Keratinocyte (primary cell): ENCODE data around the gene PPFIA1. TPM values are rescaled to one million over a fixed set of nuclear protein-coding genes. Genes with fewer than 3 reads are reported as not detected.
"Not testable (repeated sequence)": the region's sequence is repeated elsewhere in the genome, so short reads cannot be mapped to it uniquely, and the experiment has no call there.

ENCODE experiments used
- DNase-seq: peaks from one replicate; pipeline ENCODE4 v3.0.0-alpha.2; 2011; ENCODE audit warnings: low read depth, missing footprints, low spot score
- FAIRE-seq: peaks from 2 replicates; lab custom pipeline; 2011; peaks lifted over from hg19 to GRCh38; lab: Jason Lieb, UNC
- H2AFZ ChIP-seq: 2 replicates; pipeline ENCODE4 v1.6.0; 2012; ENCODE audit warnings: low read length, control low read depth, inconsistent platforms; ENCODE audit not compliant: control insufficient read depth
- H3K27ac ChIP-seq: 2 replicates; pipeline ENCODE4 v1.5.1; 2011; ENCODE audit warnings: low read length; ENCODE audit not compliant: control insufficient read depth, insufficient read depth
- H3K27me3 ChIP-seq: 3 replicates; pipeline ENCODE4 v1.6.0; 2011; ENCODE audit warnings: low read length; ENCODE audit not compliant: control insufficient read depth, insufficient read depth; ENCODE audit errors: extremely low read depth
- H3K36me3 ChIP-seq, 2 experiments: 2 replicates in 1 of 2; 3 replicates in 1 of 2; pipeline ENCODE4 v1.5.1; 2011; ENCODE audit warnings: low read length in 2 of 2, mild to moderate bottlenecking in 1 of 2; ENCODE audit not compliant: control insufficient read depth in 2 of 2, insufficient read depth in 2 of 2; ENCODE audit errors: extremely low read depth in 1 of 2
- H3K4me1 ChIP-seq: 3 replicates; pipeline ENCODE4 v1.5.1; 2011; ENCODE audit warnings: low read length; ENCODE audit not compliant: control insufficient read depth, insufficient read depth; ENCODE audit errors: extremely low read depth
- H3K4me2 ChIP-seq: 3 replicates; pipeline ENCODE4 v1.6.0; 2011; ENCODE audit warnings: low read depth, low read length; ENCODE audit not compliant: control insufficient read depth, insufficient read depth; ENCODE audit errors: extremely low read depth
- H3K4me3 ChIP-seq, 3 experiments: fragments of 200-600 bp in 1 of 3; sonication (generic) in 1 of 3; 2 replicates in 2 of 3; 3 replicates in 1 of 3; pipeline ENCODE4 v1.5.1; 2011 to 2016; ENCODE audit warnings: low read length in 3 of 3, mild to moderate bottlenecking in 3 of 3, control low read depth in 2 of 3, inconsistent platforms in 1 of 3, low read depth in 1 of 3, mixed read lengths in 1 of 3, mixed run types in 1 of 3, moderate library complexity in 1 of 3; ENCODE audit not compliant: control insufficient read depth in 2 of 3, insufficient read depth in 2 of 3; ENCODE audit errors: extremely low read depth in 1 of 3
- H3K79me2 ChIP-seq: 2 replicates; pipeline ENCODE4 v1.6.0; 2012; ENCODE audit warnings: low read length; ENCODE audit not compliant: control insufficient read depth, insufficient read depth
- H3K9ac ChIP-seq: 3 replicates; pipeline ENCODE4 v1.6.0; 2011; ENCODE audit warnings: low read length; ENCODE audit not compliant: control insufficient read depth, insufficient read depth; ENCODE audit errors: extremely low read depth
- H3K9me1 ChIP-seq: 3 replicates; pipeline ENCODE4 v1.6.0; 2011; ENCODE audit warnings: low read length; ENCODE audit not compliant: control insufficient read depth, insufficient read depth; ENCODE audit errors: extremely low read depth
- H3K9me3 ChIP-seq: 2 replicates; pipeline ENCODE4 v1.5.1; 2012; ENCODE audit warnings: low read depth, low read length; ENCODE audit not compliant: control insufficient read depth
- H4K20me1 ChIP-seq: 3 replicates; pipeline ENCODE4 v1.6.0; 2011; ENCODE audit warnings: low read length; ENCODE audit not compliant: control insufficient read depth, insufficient read depth; ENCODE audit errors: extremely low read depth
- CTCF ChIP-seq, 3 experiments: IDR thresholded peaks in 1 of 3; conservative IDR thresholded peaks in 1 of 3; optimal IDR thresholded peaks in 1 of 3; 2 replicates in 2 of 3; 3 replicates in 1 of 3; pipeline versions ENCODE3 to v1.5.1; 2011; ENCODE audit warnings: low read length in 3 of 3, mild to moderate bottlenecking in 3 of 3, moderate library complexity in 2 of 3, control low read depth in 1 of 3, inconsistent platforms in 1 of 3; ENCODE audit not compliant: insufficient read depth in 2 of 3; ENCODE audit errors: extremely low read depth in 1 of 3
- EZH2 ChIP-seq: IDR thresholded peaks from one replicate; pipeline ENCODE4 v1.6.1; 2012; ENCODE audit warnings: inconsistent platforms, mild to moderate bottlenecking, low read length, moderate library complexity
- dilution Hi-C: fragments of 300-500 bp; cut with MboI; formaldehyde crosslinking; loops from one replicate; pipeline ENCODE4 v1.7.0; 2020; ENCODE audit warnings: low sequenced_read_pairs; ENCODE audit not compliant: extremely low pct_ligation_motif_present
- polyA plus RNA-seq, 5 experiments: library from polyadenylated mRNA; depleted of rRNA in 3 of 5; stranded (reverse) in 3 of 5; stranded (forward) in 1 of 5; unstranded in 1 of 5; fragments of >200 nt; gene quantifications; 1 replicate in 1 of 5; 2 replicates in 3 of 5; 3 replicates in 1 of 5; pipeline versions ENCODE4 v1.2.1 to v1.2.3, GENCODE V29; 2011 to 2012; ENCODE audit warnings: missing spikeins in 2 of 5, low read depth in 1 of 5, low replicate concordance in 1 of 5

PPFIA1 gene
- polyA plus RNA-seq, 1 donor (not counting 4 experiments of a cell fraction or from before 2014, with no cell fraction given) = 27.6 TPM

GRCh38 chr11:70407121-70407520 is 136.6 kb downstream of the PPFIA1 start:
- FAIRE-seq (no peak), DNase-seq (no peak)
- H3K27ac ChIP-seq = no peak overlapping the region
- H3K9me3 ChIP-seq = no peaks in the 10 kb centered on the region
- no peak overlapping the region for H3K4me2 ChIP-seq
- H4K20me1 ChIP-seq = peaks cover 40% of the 10 kb centered on the region
- peaks cover 4% of the 10 kb centered on the region for H3K9me1 ChIP-seq
- H3K36me3 ChIP-seq = peaks cover 61 to 62% of the 10 kb centered on the region in 2 experiments
- no peak overlapping the region for H2AFZ ChIP-seq
- H3K79me2 ChIP-seq = peaks cover 78% of the 10 kb centered on the region
- no peak overlapping the region for H3K9ac ChIP-seq
- TF ChIP-seq CTCF (optimal IDR thresholded peaks at IDR 0.05 in 1 of 3, IDR thresholded peaks at IDR 0.05 in 1 of 3, conservative IDR thresholded peaks at IDR 0.05 in 1 of 3; ENCODE audit: extremely low read depth in 1 of 3, insufficient read depth in 2 of 3, low read length in 3 of 3) = no peak
- no peak for TF ChIP-seq EZH2
- no peak overlapping the region for H3K4me3 ChIP-seq
- no peaks in the 10 kb centered on the region for H3K27me3 ChIP-seq
- peaks cover 7% of the 10 kb centered on the region for H3K4me1 ChIP-seq
- dilution Hi-C loops = no loop called here

- Histone ChIP-seq H3K9me3 (no peaks in the 10 kb centered on the region), H3K4me1 (peaks cover under 1% of the 10 kb centered on the region), H4K20me1 (peaks cover 37% of the 10 kb centered on the region), H3K9ac (no peak overlapping the region), H3K79me2 (peaks cover 76% of the 10 kb centered on the region), H3K27ac (no peak overlapping the region), H3K36me3 (peaks cover 65% of the 10 kb centered on the region in 2 experiments), H3K4me2 (no peak overlapping the region), H2AFZ (no peak overlapping the region), H3K27me3 (no peaks in the 10 kb centered on the region), H3K4me3 (no peak overlapping the region), H3K9me1 (peaks cover under 1% of the 10 kb centered on the region)
- FAIRE-seq (no peak), DNase-seq (no peak)
- TF ChIP-seq CTCF (optimal IDR thresholded peaks at IDR 0.05 in 1 of 3, IDR thresholded peaks at IDR 0.05 in 1 of 3, conservative IDR thresholded peaks at IDR 0.05 in 1 of 3; ENCODE audit: extremely low read depth in 1 of 3, insufficient read depth in 2 of 3, low read length in 3 of 3) (no peak), EZH2 (no peak)
- dilution Hi-C loops = no loop called here
These were observed 137.3 kb downstream of the PPFIA1 start for GRCh38 chr11:70407814-70408213.

GRCh38 chr11:70408326-70408725 is 137.8 kb downstream of the PPFIA1 start:
- FAIRE-seq, H3K27ac ChIP-seq, H2AFZ ChIP-seq, DNase-seq, H3K4me2 ChIP-seq, H3K9me1 ChIP-seq, H3K4me3 ChIP-seq, H3K9me3 ChIP-seq, H3K27me3 ChIP-seq, dilution Hi-C loops, H3K4me1 ChIP-seq, H3K9ac ChIP-seq: not testable (repeated sequence)
- peaks cover 76% of the 10 kb centered on the region for H3K79me2 ChIP-seq
- peaks cover 40% of the 10 kb centered on the region for H4K20me1 ChIP-seq
- H3K36me3 ChIP-seq = peaks cover 70% of the 10 kb centered on the region in 2 experiments
